ENCODE results near the gene HPCA. TPM values are rescaled to one million over a fixed set of nuclear protein-coding genes. Genes with fewer than 3 reads are reported as not detected.

The HPCA gene
- polyA plus RNA-seq, 1 donor (not counting 4 experiments of a cell fraction or from before 2014, with no cell fraction given), result not detected

- H3K9me3 ChIP-seq (ENCODE audit: control insufficient read depth, low read depth, low read length), result no peaks in the 10 kb centered on the region
- dilution Hi-C loops (cut with MboI; ENCODE audit: extremely low pct_ligation_motif_present, low sequenced_read_pairs), result no loop called here
- H4K20me1 ChIP-seq (ENCODE audit: control insufficient read depth, extremely low read depth, insufficient read depth, low read length), result no peaks in the 10 kb centered on the region
- no peak overlapping the region for H3K4me2 ChIP-seq (ENCODE audit: control insufficient read depth, extremely low read depth, insufficient read depth, low read depth, low read length)
- TF ChIP-seq EZH2 (IDR thresholded peaks at IDR 0.05; ENCODE audit: low read length), result no peak
- TF ChIP-seq, protein P1, sequence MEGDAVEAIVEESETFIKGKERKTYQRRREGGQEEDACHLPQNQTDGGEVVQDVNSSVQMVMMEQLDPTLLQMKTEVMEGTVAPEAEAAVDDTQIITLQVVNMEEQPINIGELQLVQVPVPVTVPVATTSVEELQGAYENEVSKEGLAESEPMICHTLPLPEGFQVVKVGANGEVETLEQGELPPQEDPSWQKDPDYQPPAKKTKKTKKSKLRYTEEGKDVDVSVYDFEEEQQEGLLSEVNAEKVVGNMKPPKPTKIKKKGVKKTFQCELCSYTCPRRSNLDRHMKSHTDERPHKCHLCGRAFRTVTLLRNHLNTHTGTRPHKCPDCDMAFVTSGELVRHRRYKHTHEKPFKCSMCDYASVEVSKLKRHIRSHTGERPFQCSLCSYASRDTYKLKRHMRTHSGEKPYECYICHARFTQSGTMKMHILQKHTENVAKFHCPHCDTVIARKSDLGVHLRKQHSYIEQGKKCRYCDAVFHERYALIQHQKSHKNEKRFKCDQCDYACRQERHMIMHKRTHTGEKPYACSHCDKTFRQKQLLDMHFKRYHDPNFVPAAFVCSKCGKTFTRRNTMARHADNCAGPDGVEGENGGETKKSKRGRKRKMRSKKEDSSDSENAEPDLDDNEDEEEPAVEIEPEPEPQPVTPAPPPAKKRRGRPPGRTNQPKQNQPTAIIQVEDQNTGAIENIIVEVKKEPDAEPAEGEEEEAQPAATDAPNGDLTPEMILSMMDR (optimal IDR thresholded peaks at IDR 0.05 in 1 of 3, IDR thresholded peaks at IDR 0.05 in 1 of 3, conservative IDR thresholded peaks at IDR 0.05 in 1 of 3; ENCODE audit: extremely low read depth in 1 of 3, insufficient read depth in 2 of 3, low read length in 3 of 3), result no peak
- no peak overlapping the region for H3K27ac ChIP-seq (ENCODE audit: control insufficient read depth, insufficient read depth, low read length)
- H3K9me1 ChIP-seq (ENCODE audit: control insufficient read depth, extremely low read depth, insufficient read depth, low read length), result no peaks in the 10 kb centered on the region
- FAIRE-seq (no peak), DNase-seq (ENCODE audit: low read depth, low spot score) (no peak)
- no peak overlapping the region for H3K9ac ChIP-seq (ENCODE audit: control insufficient read depth, extremely low read depth, insufficient read depth, low read length)
- peaks cover 5% of the 10 kb centered on the region for H3K27me3 ChIP-seq (ENCODE audit: control insufficient read depth, extremely low read depth, insufficient read depth, low read length)
- H3K4me3 ChIP-seq (ENCODE audit: control insufficient read depth in 2 of 3, extremely low read depth in 1 of 3, insufficient read depth in 2 of 3, low read depth in 1 of 3, low read length in 3 of 3), result no peak overlapping the region
- no peaks in the 10 kb centered on the region for H3K79me2 ChIP-seq (ENCODE audit: control insufficient read depth, insufficient read depth, low read length)
- no peak overlapping the region for H2AFZ ChIP-seq (ENCODE audit: control insufficient read depth, low read length)
- H3K4me1 ChIP-seq (ENCODE audit: control insufficient read depth, extremely low read depth, insufficient read depth, low read length), result peaks cover 4% of the 10 kb centered on the region
- H3K36me3 ChIP-seq (ENCODE audit: control insufficient read depth in 2 of 2, extremely low read depth in 1 of 2, insufficient read depth in 2 of 2, low read length in 2 of 2), result no peaks in the 10 kb centered on the region
These were observed 40.3 kb downstream of the HPCA start for GRCh38 chr1:32926562-32926961.

GRCh38 chr1:32927441-32927840 is 41.1 kb downstream of the HPCA start:
- Histone ChIP-seq H3K4me1 (ENCODE audit: control insufficient read depth, extremely low read depth, insufficient read depth, low read length) (peaks cover 4% of the 10 kb centered on the region), H3K27ac (ENCODE audit: control insufficient read depth, insufficient read depth, low read length) (no peak overlapping the region), H3K9me3 (ENCODE audit: control insufficient read depth, low read depth, low read length) (no peaks in the 10 kb centered on the region), H3K4me3 (ENCODE audit: control insufficient read depth in 2 of 3, extremely low read depth in 1 of 3, insufficient read depth in 2 of 3, low read depth in 1 of 3, low read length in 3 of 3) (no peak overlapping the region), H3K9me1 (ENCODE audit: control insufficient read depth, extremely low read depth, insufficient read depth, low read length) (no peaks in the 10 kb centered on the region), H3K9ac (ENCODE audit: control insufficient read depth, extremely low read depth, insufficient read depth, low read length) (no peak overlapping the region), H3K27me3 (ENCODE audit: control insufficient read depth, extremely low read depth, insufficient read depth, low read length) (peaks cover 5% of the 10 kb centered on the region), H4K20me1 (ENCODE audit: control insufficient read depth, extremely low read depth, insufficient read depth, low read length) (no peaks in the 10 kb centered on the region), H3K4me2 (ENCODE audit: control insufficient read depth, extremely low read depth, insufficient read depth, low read depth, low read length) (no peak overlapping the region), H2AFZ (ENCODE audit: control insufficient read depth, low read length) (no peak overlapping the region), H3K36me3 (ENCODE audit: control insufficient read depth in 2 of 2, extremely low read depth in 1 of 2, insufficient read depth in 2 of 2, low read length in 2 of 2) (no peaks in the 10 kb centered on the region), H3K79me2 (ENCODE audit: control insufficient read depth, insufficient read depth, low read length) (no peaks in the 10 kb centered on the region)
- FAIRE-seq, result no peak
- dilution Hi-C loops (cut with MboI; ENCODE audit: extremely low pct_ligation_motif_present, low sequenced_read_pairs), result no loop called here
- no peak for DNase-seq (ENCODE audit: low read depth, low spot score)
- no peak for TF ChIP-seq EZH2 (IDR thresholded peaks at IDR 0.05; ENCODE audit: low read length)
- TF ChIP-seq, protein P1 (optimal IDR thresholded peaks at IDR 0.05 in 1 of 3, IDR thresholded peaks at IDR 0.05 in 1 of 3, conservative IDR thresholded peaks at IDR 0.05 in 1 of 3; ENCODE audit: extremely low read depth in 1 of 3, insufficient read depth in 2 of 3, low read length in 3 of 3), result no peak
